Gastrocnemius medialis (tissue), 4 donors: ENCODE measurements around the gene SSX1.

Experiments
- POLR2A ChIP-seq, 2 donors: fragments of 450-650 bp; IDR thresholded peaks; one replicate each; pipeline ENCODE4 v1.6.1; 2017; ENCODE audit warnings: antibody characterized with exemption in 2 of 2, mild to moderate bottlenecking in 2 of 2, moderate library complexity in 2 of 2
- TF ChIP-seq, protein P1 (sequence below), 5 experiments: fragments of 450-650 bp in 3 of 5; fragments of 200-600 bp in 2 of 5; sonication (generic) in 2 of 5; IDR thresholded peaks in 4 of 5; conservative IDR thresholded peaks in 1 of 5; 1 replicate in 4 of 5; 2 replicates in 1 of 5; pipeline ENCODE4 v1.5.1; 2016 to 2019; ENCODE audit warnings: antibody characterized with exemption in 5 of 5, mild to moderate bottlenecking in 3 of 5, moderate library complexity in 3 of 5

DNA sequence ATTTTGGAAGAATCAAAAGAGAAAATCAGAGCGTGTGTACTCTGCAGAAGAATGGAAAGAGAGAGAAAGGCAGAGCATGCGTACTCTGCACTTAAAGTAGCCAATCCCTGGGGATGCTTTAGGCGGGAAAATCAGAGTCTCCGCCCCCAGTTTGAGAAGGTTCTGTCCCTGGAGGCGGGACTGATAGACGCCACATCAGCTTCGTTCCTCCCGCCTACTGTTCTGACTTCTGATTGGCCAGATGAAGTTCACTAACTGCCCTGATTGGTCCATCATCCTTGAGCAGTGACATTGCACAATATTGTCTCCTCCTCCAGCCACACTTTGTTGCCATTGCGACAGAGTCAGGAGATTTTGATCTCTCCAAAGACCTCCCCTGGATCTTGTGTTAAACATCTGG is 23.8 kb downstream of the SSX1 start:
- TF ChIP-seq, protein P1, sequence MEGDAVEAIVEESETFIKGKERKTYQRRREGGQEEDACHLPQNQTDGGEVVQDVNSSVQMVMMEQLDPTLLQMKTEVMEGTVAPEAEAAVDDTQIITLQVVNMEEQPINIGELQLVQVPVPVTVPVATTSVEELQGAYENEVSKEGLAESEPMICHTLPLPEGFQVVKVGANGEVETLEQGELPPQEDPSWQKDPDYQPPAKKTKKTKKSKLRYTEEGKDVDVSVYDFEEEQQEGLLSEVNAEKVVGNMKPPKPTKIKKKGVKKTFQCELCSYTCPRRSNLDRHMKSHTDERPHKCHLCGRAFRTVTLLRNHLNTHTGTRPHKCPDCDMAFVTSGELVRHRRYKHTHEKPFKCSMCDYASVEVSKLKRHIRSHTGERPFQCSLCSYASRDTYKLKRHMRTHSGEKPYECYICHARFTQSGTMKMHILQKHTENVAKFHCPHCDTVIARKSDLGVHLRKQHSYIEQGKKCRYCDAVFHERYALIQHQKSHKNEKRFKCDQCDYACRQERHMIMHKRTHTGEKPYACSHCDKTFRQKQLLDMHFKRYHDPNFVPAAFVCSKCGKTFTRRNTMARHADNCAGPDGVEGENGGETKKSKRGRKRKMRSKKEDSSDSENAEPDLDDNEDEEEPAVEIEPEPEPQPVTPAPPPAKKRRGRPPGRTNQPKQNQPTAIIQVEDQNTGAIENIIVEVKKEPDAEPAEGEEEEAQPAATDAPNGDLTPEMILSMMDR (IDR thresholded peaks at IDR 0.05 in 4 of 5, conservative IDR thresholded peaks at IDR 0.05 in 1 of 5): no peak
- TF ChIP-seq POLR2A (IDR thresholded peaks at IDR 0.05): no peak
